ENCODE measurements around the gene INSYN1.
"Not testable (repeated sequence)": the region's sequence is repeated elsewhere in the genome, so short reads cannot be mapped to it uniquely, and the experiment has no call there.

The INSYN1 gene

DNA sequence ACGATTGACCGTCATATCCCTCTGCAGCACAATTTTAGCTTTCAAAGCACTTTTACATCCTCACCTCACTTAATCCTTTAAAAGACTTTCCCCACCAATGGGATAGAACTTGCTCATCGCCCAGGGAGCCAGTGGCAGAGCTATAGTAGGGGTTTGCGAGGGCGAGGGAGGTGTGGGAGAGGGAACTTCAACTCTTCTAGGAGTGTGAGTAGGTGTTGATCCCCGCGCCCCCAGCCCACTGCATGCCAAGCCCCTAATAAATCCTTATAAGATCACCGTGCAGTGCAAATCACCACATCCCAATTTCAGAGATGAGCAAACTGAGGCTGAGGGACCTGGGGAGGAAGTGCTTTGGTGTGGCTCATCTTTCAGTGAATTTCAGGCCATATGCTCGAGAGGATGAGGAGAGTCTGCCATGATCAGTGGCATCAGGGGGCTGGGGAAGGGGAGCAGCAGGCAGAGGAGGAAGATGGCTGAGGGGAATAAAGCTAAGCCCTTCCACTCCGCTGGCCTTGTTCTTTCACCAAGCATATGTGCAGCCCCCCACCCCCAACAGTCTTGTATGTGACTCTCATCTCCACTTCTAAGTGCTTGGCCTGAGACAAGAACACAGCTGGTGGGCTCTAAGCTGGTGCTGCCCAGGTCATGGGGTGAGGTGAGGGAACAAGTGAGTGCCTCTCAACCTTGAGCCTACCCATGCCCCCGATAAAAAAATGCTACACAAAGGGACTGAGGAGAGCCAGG is 5.1 kb downstream of the INSYN1 start:
- no peak for DNase-seq

DNA sequence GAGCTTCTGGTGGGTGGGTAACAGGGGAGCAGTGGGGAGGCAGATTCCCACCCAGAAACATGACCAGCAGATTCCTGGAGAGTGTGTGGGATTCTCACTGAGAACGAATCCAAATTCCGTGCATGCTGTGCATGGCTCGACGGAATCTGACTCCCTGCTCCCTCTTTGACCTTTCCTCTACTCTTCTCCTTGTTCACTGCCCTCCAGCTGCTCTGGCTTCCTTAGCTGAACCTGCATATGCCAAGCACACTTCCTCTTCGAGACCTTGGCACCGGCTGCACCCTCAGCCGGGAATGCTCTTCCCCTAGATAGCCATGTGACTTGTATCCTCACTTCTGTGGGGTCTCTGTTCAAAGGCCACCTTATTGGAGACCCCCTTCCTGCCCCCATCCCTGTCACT is 6.3 kb downstream of the INSYN1 start:
- DNase-seq: no peak

DNA sequence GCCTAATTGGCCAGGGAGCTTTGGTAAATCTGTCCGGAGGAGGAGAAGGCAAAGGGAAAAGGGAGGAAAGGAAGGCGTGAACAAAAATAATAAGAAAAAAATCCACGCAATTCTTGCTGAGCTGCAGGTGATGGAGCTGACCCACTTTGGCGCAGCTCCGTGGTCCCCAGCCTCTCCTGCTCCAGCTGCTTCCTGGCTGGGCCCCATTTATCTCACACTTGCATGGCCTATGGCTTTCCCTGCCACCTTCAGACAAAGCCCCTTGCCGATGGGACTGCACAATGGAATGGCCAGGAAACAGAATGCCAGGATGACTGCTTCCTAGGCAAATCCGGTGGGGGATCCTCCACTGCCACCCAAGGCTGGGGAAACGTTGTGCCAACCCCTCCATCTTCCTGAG is 6.9 kb downstream of the INSYN1 start:
- no peak for DNase-seq

DNA sequence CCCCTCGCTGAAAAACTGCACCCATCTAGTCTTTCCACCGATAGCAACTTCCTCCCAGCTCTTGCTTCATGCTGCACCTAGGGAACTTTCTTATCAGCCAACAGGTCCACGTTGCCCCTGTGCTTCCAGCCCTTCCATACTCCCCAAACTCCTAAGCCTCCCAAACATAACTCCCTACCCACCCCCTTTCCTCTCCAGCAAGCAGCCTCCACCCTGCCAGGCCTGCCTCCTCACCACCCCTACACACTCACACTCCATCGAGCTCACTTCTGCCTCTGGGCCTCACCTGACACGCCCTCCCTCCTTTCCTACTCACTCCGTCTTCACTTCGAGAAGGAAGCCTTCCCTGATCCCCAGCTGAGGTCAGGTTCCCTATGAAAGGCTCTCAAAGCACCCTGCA is 8.1 kb downstream of the INSYN1 start:
- no peak for DNase-seq

DNA sequence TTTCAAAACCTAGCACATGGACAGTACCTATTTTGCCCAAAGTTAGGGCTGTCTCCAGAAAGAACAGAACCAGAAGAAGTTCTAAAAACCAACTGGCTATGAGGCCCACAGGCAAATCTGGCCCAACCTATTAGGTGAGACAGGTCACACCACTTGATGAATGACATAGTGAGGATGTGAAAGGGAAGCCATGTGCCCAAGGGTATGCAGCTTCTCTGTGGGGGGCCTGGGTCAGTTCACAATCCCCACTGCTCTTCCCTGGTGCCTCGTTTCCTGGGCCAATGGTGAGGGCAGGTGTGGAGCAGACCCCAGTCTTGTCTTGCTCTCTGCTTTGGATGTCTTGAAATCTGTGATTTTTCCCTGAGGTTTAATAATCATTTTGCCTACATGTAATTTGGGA is 8.9 kb downstream of the INSYN1 start:
- DNase-seq: no peak

DNA sequence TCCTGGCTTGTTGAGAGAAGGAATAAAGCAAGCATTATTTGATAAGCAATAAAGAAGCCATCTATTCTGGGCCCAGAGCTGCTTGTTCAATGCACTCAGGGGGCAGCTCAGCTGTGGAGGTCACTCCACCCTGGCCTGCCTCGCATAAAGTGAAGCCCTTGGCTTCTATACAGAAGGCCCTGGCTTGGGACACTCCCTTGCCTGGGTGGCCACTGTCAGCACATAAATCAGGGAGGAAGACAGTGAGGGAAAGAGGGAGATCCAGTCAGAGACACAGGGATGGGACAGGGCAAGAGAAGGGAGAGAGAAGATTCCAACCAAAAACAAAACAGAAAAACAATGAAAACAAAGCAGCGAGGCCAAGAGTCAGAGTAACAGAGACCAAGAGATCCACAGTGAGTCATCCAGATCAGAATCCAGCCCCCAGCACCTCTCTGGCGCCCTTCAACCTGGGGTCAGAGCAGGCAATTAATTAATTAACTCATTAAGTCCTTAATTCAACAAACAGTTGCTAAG is 11.8 kb downstream of the INSYN1 start:
- DNase-seq: no peak

DNA sequence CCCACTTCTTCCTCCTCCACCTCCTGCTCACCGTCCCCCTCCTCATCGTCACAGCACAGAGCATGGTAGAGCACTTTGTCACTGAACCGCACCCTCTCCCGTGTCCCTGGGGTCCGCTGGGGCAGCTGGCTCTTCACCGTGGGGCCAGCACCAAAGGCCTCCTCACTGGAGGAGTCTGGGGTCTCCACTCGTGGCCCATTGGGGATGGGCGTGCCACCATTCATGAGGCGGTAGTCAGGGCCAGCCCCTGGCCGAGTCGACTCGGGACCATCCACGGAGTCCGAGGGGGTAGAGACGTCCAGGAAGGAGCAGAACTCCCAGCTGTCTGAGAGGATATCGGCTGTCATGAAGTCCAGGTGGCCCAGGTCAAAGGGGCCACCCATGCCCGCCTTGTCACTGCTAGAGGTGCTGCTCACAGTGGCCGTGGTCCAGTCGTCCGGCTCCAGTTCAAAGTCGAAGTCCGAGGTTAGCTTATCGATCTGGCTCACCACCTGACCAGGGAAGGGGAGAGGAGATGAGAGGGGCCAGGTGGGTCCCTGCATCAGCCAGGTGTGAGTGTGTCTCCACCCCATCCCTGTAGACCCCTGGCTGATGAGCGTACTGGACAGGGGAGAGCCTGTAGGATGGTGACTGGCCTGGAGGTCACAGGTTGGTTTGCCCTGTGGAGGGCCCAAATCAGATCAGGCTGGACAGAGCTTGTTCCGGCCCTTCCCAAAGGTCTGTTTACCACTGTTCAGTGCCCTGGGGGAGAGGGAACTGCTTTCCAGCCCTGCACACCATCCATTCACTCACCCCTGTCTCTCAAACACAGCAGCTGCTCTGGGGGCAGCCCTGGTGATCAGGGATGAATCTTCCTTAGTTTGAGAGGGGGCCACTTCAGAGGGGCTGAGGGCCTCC is 12.8 kb downstream of the INSYN1 start:
- DNase-seq: no peak

DNA sequence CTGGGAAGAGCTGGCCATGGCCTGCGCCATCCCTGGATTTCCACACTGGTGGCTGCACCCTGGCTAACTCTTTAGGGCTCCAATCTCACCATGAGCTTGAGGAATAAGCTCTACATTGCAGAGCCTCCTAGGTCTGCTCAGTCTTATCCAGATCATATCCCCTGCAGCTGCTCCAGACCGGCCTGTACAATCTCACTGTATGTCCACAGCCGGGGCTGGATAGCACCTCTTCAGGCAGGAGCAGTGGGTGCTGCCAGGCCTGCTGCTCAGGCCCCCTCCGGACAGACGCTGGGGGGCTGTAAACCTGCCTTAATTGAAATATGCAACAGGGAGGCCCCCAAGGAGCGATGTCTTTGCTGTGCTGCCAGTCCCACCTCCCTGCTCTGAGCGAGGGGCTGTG is 15.6 kb downstream of the INSYN1 start:
- DNase-seq: no peak

DNA sequence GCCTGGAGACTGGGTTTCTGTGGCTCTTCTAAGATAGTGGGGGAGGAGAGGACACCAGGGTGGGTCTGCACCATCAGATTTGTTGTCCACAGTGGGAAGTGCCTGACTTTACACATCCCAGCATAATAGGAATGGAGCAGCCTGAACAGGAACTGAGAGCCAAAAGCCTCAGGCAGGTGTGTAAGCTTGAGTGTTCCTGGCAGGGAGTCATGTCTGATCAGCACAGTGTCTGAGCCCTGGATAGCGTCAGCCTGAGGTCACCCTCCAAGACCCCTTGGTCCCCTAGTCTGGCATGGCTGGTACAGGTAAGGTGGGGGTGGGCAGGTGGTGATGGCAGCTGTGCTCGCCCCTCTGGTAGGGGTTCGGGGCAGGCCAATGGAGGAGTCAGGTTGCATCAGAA is 20.2 kb downstream of the INSYN1 start:
- no peak for DNase-seq

DNA sequence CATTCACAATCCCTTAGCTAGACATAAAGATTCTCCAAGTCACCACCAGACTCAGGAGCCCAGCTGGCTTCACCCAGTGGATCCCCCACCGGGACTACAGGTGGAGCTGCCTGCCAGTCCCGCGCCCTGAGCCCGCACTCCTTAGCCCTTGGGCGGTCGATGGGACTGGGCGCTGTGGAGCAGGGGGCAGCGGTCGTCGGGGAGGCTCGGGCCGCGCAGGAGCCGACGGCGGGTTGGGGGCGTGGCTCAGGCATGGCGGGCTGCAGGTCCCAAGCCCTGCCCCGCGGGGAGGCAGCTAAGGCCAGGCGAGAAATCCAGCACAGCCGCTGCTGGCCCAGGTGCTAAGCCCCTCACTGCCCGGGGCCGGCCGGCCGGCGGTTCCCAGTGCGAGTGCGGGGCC is 21.1 kb downstream of the INSYN1 start:
- DNase-seq: not testable (repeated sequence)

DNA sequence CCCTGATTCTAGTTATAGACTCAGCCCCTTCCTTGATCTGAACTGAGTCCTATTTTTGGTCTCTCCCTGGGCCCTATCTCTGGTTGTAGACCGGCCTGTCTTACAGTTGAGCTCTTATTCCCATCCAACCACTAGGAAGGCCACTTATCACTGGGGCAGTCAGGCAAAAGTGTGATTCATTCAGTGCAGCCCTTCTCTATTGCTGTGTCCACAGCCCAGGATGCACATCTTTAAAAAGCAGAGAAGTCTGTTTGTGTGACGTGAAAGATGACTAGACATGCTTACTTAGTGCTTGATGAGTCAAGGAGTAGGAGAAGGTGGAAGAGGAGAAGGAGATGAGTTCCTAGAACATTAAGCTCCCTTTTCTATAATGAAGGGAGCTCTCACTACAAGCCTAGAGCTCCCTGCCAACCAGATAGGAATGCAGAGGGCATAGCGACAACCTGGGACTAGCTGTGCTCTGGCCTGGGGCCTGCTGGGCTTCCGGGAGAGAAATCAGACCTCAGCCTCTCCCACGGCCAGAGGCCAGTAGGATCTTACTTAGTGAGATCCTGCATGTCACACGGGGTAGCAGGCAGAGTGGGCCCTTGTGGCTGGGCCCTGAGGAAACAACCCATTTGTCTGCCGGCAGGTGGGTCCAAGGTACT is 25.7 kb downstream of the INSYN1 start:
- DNase-seq: no peak

DNA sequence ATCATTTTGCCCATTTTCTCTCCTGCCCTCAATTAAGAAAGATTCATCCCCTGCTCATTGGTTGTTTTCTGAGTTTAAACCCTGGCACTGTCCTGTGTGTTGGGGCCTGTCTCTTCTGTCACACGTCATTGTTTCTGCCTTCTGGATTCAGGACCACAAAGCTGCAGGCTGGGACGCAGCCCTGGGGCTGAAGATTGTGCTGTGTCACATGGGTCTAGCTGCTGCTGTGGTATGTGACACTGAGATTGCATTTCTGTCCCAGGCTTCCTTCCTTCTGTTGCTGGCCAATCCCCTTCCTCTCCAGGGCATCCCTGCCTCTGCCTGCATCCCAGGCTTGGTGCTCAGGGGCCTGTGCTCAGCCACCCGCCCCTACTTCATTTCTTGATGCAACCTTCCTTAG is 28.9 kb downstream of the INSYN1 start:
- no peak for DNase-seq

DNA sequence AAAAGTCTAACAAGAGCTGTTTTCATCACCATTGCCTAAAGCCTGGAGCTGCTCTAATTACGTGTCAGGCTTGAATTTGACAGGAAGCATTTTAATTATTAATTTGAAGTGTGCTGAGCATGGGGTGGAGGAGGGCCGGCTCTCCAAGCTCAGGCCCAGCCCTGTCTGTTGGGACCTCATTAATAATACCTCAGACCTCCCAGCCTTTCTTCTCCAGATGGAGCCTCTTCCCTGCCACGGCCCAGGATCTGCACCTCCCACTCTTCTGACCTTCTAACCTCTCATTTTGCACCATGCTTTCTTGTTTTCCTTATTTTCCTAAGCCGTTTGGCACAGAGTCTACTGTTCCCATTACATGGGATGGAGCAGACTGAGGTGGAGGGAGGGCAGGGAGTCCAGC is 30.0 kb downstream of the INSYN1 start:
- DNase-seq: no peak

DNA sequence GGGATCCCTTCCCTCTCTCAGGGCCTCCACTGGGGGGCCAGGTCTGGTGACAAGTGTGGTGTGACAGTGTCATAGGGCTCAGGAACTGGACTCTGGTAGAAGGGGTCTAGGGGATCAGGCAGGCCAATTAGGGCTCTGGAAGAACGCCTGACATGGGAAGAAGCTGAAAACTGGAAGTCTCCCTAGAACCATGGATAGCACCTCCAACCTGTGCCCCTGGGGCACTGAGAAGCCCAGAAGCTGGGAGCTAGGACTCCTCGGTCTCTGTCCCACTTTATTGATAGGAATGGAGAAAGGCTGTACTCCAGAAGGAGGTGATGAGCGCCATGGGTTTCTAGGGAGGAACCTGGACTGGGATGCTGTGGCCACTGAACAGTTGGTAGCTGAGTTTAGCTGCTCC is 30.7 kb downstream of the INSYN1 start:
- DNase-seq: no peak

DNA sequence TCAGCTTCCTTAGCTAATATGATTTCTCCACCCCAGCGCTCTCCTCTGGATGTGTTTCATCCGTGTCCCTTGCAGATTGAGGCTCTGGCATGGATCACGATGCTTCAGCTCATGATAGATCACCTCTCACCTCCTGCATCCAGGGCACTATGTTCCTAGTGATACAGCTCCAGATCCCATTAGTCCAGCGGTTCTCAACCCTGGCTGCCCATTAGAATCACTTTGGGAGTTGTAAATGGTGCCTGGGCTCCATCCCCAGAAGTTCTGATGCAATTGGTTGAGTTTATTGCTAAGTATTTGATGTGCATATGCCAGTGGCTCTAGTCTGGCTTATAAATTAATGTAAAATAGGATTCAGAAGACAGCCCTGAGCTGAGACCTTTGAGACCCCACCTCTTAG is 34.5 kb downstream of the INSYN1 start:
- no peak for DNase-seq

DNA sequence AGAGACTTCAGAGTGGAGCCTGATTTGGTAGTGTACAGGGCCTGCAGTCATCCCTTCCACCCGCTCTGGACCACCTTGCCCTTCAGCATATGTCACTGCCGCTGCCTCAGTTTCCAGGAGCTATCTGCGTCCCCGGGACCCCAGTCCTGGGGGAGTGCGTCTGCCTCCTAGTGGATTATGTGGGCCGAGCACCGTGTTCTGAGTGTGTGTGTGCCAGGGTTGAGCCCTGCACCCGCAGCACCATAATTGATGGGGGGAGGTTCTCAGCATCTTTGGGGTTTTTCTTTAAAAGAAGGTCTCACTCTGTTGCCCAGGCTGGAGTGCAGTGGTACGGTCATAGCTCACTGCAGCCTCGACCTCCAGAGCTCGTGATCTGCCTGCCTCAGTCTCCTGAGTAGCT is 35.3 kb downstream of the INSYN1 start:
- DNase-seq: no peak

DNA sequence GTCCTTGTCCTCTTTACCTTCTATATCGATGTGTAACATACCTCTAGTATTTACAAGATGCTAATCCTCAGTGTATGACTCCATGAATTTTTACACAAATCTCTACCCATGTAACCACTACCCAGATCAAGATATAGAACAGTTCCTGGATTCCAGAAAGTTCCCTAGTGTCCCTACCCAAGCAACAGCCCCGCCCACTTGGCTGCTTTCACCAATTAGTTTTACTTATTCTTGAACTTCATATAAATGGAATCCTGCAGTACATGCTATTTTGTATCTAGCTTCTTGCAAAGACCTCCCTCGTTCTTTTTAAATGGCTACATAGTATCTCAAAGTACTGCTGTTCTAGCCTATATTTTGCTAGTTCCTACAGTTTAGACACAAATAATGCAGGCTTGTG is 35.9 kb downstream of the INSYN1 start:
- DNase-seq: no peak

DNA sequence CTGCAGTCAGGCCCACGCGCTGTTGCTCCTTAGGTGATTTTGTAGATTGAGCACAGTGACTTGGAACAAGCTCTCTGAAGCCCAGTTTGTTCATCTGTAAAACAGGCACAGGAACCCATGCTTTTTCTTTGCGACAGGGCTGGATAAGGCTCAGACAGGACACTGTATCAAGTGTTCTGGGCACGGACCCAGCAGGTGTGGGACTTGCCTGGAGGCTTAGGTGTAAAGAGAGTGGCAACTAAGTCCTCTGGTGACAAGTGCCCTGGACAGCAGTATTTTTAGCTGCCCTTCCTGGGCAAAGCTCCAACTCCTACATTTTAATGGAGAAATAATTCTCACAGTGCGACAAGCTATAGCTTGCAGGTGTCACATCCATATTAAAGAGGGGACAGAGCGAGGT is 36.7 kb downstream of the INSYN1 start:
- no peak for DNase-seq

DNA sequence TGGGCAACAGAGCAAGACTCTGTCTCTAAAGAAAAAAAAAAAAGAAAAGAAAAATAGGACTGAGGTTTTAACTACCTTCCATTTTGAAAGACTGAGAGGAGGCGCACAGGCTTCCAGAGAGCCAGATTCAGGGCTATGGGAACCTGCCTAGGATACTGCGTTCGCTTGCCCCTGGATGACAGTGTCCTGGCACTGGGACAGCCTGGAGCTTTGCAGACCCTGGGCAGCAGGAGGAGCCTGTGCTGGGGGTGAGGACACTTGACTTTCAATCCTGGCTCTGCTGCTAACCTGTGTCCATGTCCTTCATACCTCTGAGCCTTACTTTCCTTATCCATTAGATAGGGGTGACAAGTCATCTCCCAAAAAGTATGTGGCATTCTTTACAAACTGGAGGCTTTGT is 37.7 kb downstream of the INSYN1 start:
- no peak for DNase-seq

DNA sequence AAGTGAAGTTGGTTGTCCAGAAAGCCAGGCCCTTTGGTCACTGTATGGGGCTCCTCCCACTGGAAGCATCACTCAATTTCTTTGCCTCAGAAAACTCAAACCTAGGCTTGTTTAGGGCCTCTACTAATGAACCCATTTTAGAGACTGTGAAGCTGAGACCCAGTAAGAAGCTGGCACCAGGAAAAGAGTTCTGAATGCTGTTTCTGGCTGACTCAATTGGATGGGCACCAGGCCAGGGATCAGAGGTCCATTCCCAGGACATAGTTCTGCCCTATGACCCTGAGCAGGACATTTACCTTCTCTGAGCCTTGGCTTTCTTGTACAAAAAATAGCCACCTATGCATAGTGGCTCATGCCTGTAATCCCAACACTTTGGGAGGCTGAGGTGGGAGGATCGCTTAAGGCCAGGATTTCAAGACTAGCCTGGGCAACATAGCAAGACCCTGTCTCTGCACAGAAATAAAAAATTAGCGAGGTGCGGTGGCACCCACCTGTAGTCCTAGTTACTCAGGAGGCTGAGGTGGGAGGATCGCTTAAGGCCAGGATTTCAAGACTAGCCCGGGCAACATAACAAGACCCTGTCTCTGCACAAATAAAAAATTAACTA is 38.4 kb downstream of the INSYN1 start:
- DNase-seq: no peak

DNA sequence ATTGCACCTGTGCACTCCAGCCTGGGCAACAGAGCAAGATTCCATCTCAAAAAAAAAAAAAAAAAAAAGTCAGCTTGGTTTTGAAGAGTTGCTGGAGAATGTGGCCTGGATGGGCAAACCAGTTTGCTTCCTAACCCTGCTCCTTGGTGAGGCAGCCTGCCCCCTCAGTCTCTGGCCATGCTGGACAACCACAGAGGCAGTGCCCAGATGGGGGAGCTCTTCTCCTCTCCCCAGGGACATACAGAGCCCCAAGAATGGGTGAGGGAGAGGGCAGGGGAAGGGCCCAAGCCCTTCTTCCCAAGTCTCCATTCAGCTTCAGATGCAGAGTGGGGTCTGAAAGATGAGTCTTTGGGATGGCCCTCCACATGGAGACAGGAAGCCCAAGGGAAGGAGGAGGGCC is 41.0 kb downstream of the INSYN1 start:
- no peak for DNase-seq

DNA sequence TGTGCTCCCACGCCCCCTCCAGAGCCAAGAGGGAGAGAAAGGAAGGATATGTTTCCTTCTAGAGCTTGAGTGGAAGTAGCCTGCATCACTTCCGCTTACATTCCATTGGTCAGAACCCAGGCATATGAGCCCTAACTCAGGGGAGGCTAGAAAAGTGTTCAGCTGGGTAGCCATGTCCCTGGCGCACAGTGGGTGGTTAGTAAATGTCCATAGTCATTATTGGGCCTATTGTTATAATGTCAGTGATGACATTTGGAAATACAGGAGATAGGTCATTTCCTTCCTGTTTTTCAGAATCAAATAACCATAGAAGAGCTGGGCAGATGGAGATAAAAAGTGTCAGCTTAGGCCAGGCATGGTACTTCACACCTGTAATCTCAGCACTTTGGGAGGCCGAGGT is 41.6 kb downstream of the INSYN1 start:
- no peak for DNase-seq

DNA sequence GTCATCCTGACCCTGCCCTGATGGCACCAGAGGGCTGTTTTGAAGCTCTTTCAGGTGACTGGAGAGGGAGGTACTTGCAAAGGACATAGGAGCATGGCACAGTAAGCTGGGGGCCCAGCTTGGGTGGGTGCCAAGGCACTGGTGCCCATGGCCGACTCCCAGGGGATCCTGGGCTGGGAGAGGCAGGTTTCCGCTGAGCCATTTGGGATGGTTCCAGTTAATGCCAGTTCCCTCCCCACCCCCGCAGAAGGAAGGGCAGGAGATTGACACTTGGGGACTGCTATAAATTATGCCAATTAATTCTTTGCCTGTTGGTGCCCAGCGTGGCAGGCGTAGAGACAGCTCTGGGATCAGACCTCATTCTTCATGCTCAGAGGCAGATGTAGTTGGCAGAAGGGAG is 42.8 kb downstream of the INSYN1 start:
- no peak for DNase-seq
